Spleen (tissue), 7 donors: Measurements from ENCODE around the gene TP63.

ENCODE experiments used
- CTCF ChIP-seq, 11 experiments: fragments of 200-600 bp in 7 of 11; fragments of 450-650 bp in 4 of 11; sonication (generic) in 4 of 11; IDR thresholded peaks in 8 of 11; conservative IDR thresholded peaks in 3 of 11; 1 replicate in 7 of 11; 2 replicates in 4 of 11; pipeline versions ENCODE4 v1.4.0 to v1.8.0; 2016 to 2021; ENCODE audit warnings: antibody characterized with exemption in 11 of 11, inconsistent platforms in 4 of 11, mild to moderate bottlenecking in 1 of 11
- POLR2AphosphoS5 ChIP-seq, 3 donors: sonication (generic); formaldehyde crosslinking; IDR thresholded peaks; one replicate each; pipeline ENCODE4 v1.5.1; 2017; ENCODE audit warnings: antibody characterized with exemption in 3 of 3
- donor health status: DM: no; HTN: no; CAD: no; lungs with moderate emphysema.
- donor health status: DM: no; HTN: no; CAD: no.
- donor health status: DM: no; HTN: no; CAD: no.

GRCh38 chr3:189630767-189631372, 319 bp upstream of the TP63 start:
- TF ChIP-seq CTCF (IDR thresholded peaks at IDR 0.05 in 8 of 11, conservative IDR thresholded peaks at IDR 0.05 in 3 of 11) (no peak), POLR2AphosphoS5 (IDR thresholded peaks at IDR 0.05) (no peak)
